ENCODE data around the gene BIRC2. TPM values are rescaled to one million over a fixed set of nuclear protein-coding genes. Genes with fewer than 3 reads are reported as not detected.

Gene BIRC2
- total RNA-seq: 55.8 and 74.5 TPM in 2 replicates

DNA sequence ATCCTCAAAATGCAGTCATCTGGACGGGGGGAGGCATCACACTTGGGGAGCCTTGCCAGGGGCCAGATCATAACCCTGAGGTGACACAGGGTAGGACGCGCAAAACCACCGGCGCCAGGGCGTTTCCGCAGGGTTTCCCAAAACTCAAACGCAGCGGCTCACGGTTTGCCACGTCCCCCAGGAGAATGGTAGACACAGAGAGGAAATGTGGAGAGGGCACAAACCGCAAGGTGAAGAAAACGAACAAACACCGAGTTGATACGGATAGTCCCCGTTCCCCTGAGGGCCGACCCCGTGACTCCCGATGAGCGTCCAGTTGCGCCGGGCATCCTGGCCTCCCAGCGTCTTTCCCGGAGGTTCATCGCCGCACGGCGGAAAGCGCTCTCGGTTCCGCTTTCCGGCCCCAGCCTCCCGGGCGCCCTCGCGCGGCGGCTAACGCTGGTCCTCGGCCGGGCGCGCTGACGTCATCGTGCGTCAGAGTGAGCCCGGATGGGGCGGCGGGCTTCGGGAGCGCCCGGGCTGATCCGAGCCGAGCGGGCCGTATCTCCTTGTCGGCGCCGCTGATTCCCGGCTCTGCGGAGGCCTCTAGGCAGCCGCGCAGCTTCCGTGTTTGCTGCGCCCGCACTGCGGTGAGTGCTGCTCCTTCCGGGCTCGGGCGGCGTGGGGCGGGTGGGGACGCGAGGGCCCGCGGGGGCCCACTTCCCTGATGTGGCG lies at the start of gene BIRC2:
BIRC2 (plus strand) TSS at position 467 of the 714 bp plus-strand sequence. CDS start 2,641 bp downstream, outside the sequence.

GRCh38 chr11:102317099-102317767 lies 29.8 kb upstream of the BIRC2 start, which contains the start of gene BIRC3:
Gene BIRC3, plus strand, starts transcription at chr11:102317484. Its CDS starts 7,026 bp downstream, at chr11:102324510.

Other genes starting within 250 kb of the BIRC2 start
- gene YAP1, start 236.8 kb upstream of the BIRC2 start, total RNA-seq: 203 and 218 TPM in 2 replicates
- gene BIRC3, start 29.7 kb upstream of the BIRC2 start, total RNA-seq: 0.91 and 2.5 TPM in 2 replicates
- gene TMEM123, start 105.6 kb downstream of the BIRC2 start, total RNA-seq: 99.6 and 112 TPM in 2 replicates
- gene MMP7, start 183.5 kb downstream of the BIRC2 start, total RNA-seq: not detected in 2 replicates